WERI-Rb-1 (cell line): ENCODE measurements around the gene ATG16L2.

Source experiments
- DNase-seq: peaks from one replicate; pipeline ENCODE4 v3.0.0-alpha.2; 2020
- H3K27ac ChIP-seq: fragments of 250-450 bp; sonication (Bioruptor Pico); 2 replicates; pipeline ENCODE4 v1.5.1; 2020; ENCODE audit warnings: mild to moderate bottlenecking, moderate library complexity
- H3K27me3 ChIP-seq: fragments of 250-450 bp; sonication (Bioruptor Pico); 2 replicates; pipeline ENCODE4 v1.5.1; 2021; ENCODE audit warnings: mild to moderate bottlenecking, low read depth, moderate library complexity; ENCODE audit not compliant: insufficient read depth, severe bottlenecking
- H3K36me3 ChIP-seq: fragments of 250-450 bp; sonication (Bioruptor Pico); 2 replicates; pipeline ENCODE4 v1.5.1; 2020; ENCODE audit warnings: mild to moderate bottlenecking, moderate library complexity
- H3K4me3 ChIP-seq: 2 replicates; pipeline ENCODE4 v1.5.1; 2011; ENCODE audit warnings: low read depth, mild to moderate bottlenecking, control low read depth, low read length
- H3K9me3 ChIP-seq: fragments of 250-450 bp; sonication (Bioruptor Pico); 2 replicates; pipeline ENCODE4 v1.5.1; 2021; ENCODE audit warnings: mild to moderate bottlenecking, moderate library complexity; ENCODE audit not compliant: severe bottlenecking
- CTCF ChIP-seq: IDR thresholded peaks from 2 replicates; pipeline ENCODE4 v1.5.1; 2011; ENCODE audit warnings: low read depth, mild to moderate bottlenecking, control low read depth, inconsistent platforms, low read length

ATG16L2 gene

DNA sequence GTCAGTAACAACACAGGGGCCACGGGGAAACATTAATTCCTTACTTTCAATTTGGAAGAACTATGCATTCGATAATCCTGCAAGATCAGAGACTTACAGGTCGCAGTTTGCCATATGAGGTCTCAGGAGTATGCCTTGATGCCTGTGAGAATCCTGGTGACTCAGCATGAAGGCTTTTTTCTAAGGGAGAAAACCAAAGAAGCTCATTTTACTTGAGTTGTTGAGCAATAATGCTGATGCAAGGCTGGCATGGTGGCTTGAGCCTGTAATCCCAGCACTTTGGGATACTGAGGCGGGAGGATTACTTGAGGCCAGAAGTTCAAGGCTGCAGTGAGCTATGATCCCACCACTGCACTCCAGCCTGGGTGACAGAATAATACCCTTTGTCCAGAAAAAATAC, 26.6 kb downstream of the ATG16L2 start:
- H3K9me3 ChIP-seq: no peaks in the 10 kb centered on the region
- no peak overlapping the region for H3K4me3 ChIP-seq
- no peaks in the 10 kb centered on the region for H3K27me3 ChIP-seq
- peaks cover 25% of the 10 kb centered on the region for H3K36me3 ChIP-seq
- H3K27ac ChIP-seq: no peak overlapping the region
- no peak for DNase-seq
- no peak for TF ChIP-seq CTCF

DNA sequence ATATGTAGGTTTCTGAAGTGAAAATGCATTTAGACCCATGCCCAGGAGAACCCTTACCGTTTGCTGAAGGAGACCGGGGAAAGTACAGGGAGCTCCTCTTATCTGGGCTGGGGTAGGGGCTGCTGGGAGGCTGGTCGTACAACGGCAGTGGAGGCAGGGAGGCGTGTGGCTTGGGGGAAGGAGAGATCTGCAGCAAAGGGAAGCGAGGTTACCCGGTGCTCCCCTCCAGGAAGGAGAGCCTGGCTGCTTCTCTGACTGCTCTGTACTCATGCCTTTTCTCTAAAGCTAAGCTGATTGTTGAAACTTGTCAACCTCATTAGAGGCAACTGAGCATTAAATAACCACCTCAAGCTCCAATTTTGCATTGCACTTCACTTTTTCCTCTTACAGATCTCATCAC, 27.2 kb downstream of the ATG16L2 start:
- no peaks in the 10 kb centered on the region for H3K9me3 ChIP-seq
- H3K27ac ChIP-seq: peak overlapping the region; percentile 7; the same call in 1 of the 2 replicates
- peaks cover 25% of the 10 kb centered on the region for H3K36me3 ChIP-seq
- no peak overlapping the region for H3K4me3 ChIP-seq
- DNase-seq: no peak
- no peak for TF ChIP-seq CTCF
- H3K27me3 ChIP-seq: no peaks in the 10 kb centered on the region

- peaks cover 26% of the 10 kb centered on the region for H3K36me3 ChIP-seq
- no peaks in the 10 kb centered on the region for H3K27me3 ChIP-seq
- no peak for DNase-seq
- no peak overlapping the region for H3K27ac ChIP-seq
- no peaks in the 10 kb centered on the region for H3K9me3 ChIP-seq
- no peak overlapping the region for H3K4me3 ChIP-seq
- no peak for TF ChIP-seq CTCF
Measured at GRCh38 chr11:72842126-72842525, 27.9 kb downstream of the ATG16L2 start.

GRCh38 chr11:72842653-72843330, 28.6 kb downstream of the ATG16L2 start:
- Histone ChIP-seq H3K27me3 (no peaks in the 10 kb centered on the region), H3K4me3 (no peak overlapping the region), H3K27ac (no peak overlapping the region), H3K9me3 (no peaks in the 10 kb centered on the region), H3K36me3 (peaks cover 26% of the 10 kb centered on the region)
- no peak for TF ChIP-seq CTCF
- DNase-seq: no peak

GRCh38 chr11:72844356-72844755, 30.1 kb downstream of the ATG16L2 start:
- H3K9me3 ChIP-seq: no peaks in the 10 kb centered on the region
- H3K27me3 ChIP-seq: no peaks in the 10 kb centered on the region
- peaks cover 26% of the 10 kb centered on the region for H3K36me3 ChIP-seq
- H3K27ac ChIP-seq: no peak overlapping the region
- TF ChIP-seq CTCF: no peak
- H3K4me3 ChIP-seq: no peak overlapping the region
- DNase-seq: no peak
